ENCODE results near the gene HSD17B13.
"Not testable (repeated sequence)": the region's sequence is repeated elsewhere in the genome, so short reads cannot be mapped to it uniquely, and the experiment has no call there.

HSD17B13 gene

GRCh38 chr4:87345139-87345538 lies 22.5 kb upstream of the HSD17B13 start:
- H3K36me3 ChIP-seq (ENCODE audit: insufficient read depth, low read length) = peaks cover 14% of the 10 kb centered on the region
- H3K27ac ChIP-seq (ENCODE audit: low read depth, low read length) = no peak overlapping the region
- peaks cover 3% of the 10 kb centered on the region for H3K4me1 ChIP-seq (ENCODE audit: control insufficient read depth, insufficient read depth, low read length, unreplicated experiment)
- no peaks in the 10 kb centered on the region for H3K79me2 ChIP-seq (ENCODE audit: control insufficient read depth, insufficient read depth, low read length, unreplicated experiment)
- no peaks in the 10 kb centered on the region for H3K27me3 ChIP-seq (ENCODE audit: insufficient read depth, low read length)
- H3K4me3 ChIP-seq (ENCODE audit: low read depth, low read length) = no peak overlapping the region
- no peak overlapping the region for H2AFZ ChIP-seq (ENCODE audit: low read length, unreplicated experiment)

DNA sequence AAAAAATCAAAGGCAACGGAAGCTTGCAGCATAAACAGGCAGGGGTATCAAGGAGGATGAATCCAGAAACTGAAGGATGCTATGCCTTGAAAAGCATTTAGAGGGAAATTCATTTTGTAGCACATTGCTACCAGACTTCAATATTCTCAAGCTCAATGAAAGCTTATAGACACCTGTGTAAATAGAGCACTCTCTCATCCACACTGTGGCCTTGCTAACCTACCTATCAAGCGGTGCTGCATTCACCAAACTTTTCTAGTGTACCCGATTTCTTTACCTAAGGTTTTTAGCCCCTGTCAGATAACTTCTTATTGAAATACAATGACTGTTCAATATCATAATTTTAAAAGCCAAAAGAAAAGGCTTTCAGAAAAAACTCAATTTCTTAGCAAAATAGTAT lies 20.2 kb upstream of the HSD17B13 start:
- no peak overlapping the region for H3K4me3 ChIP-seq (ENCODE audit: low read depth, low read length)
- H3K79me2 ChIP-seq (ENCODE audit: control insufficient read depth, insufficient read depth, low read length, unreplicated experiment) = no peaks in the 10 kb centered on the region
- H3K27me3 ChIP-seq (ENCODE audit: insufficient read depth, low read length) = no peaks in the 10 kb centered on the region
- H3K4me1 ChIP-seq (ENCODE audit: control insufficient read depth, insufficient read depth, low read length, unreplicated experiment) = peaks cover 3% of the 10 kb centered on the region
- H3K27ac ChIP-seq (ENCODE audit: low read depth, low read length) = no peak overlapping the region
- peaks cover 14% of the 10 kb centered on the region for H3K36me3 ChIP-seq (ENCODE audit: insufficient read depth, low read length)
- H2AFZ ChIP-seq (ENCODE audit: low read length, unreplicated experiment) = no peak overlapping the region

DNA sequence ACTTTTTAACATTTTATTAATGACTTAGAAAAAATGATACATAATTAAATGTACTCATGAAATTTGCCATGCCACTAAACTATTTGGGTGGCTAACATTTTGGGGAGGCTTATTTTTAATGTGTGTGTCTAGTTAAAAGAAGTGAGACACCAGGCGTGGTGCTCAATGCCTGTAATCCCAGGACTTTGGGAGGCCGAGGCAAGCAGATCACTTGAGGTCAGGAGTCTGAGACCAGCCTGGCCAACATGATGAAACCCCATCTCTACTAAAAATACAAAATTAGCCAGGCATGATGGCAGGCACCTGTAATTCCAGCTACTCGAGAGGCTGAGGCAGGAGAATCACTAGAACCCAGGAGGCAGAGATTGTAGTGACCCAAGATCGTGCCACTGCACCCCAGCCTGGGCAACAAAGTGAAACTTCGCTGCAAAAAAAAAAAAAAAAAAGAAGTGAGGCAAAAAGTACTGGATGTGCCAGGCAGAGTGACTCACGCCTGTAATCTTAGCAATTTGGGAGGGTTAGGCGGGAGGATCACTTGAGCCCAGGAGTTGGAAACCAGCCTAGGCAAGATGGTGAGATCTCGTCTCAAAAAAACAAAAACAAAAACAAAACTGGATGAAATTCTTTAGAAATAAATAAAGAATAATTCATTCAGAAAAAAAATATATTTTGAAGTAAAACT lies 19.4 kb upstream of the HSD17B13 start:
- H3K27ac ChIP-seq (ENCODE audit: low read depth, low read length); H3K4me3 ChIP-seq (ENCODE audit: low read depth, low read length); H3K79me2 ChIP-seq (ENCODE audit: control insufficient read depth, insufficient read depth, low read length, unreplicated experiment); H2AFZ ChIP-seq (ENCODE audit: low read length, unreplicated experiment); H3K4me1 ChIP-seq (ENCODE audit: control insufficient read depth, insufficient read depth, low read length, unreplicated experiment); H3K27me3 ChIP-seq (ENCODE audit: insufficient read depth, low read length): not testable (repeated sequence)
- H3K36me3 ChIP-seq (ENCODE audit: insufficient read depth, low read length) = peaks cover 14% of the 10 kb centered on the region

DNA sequence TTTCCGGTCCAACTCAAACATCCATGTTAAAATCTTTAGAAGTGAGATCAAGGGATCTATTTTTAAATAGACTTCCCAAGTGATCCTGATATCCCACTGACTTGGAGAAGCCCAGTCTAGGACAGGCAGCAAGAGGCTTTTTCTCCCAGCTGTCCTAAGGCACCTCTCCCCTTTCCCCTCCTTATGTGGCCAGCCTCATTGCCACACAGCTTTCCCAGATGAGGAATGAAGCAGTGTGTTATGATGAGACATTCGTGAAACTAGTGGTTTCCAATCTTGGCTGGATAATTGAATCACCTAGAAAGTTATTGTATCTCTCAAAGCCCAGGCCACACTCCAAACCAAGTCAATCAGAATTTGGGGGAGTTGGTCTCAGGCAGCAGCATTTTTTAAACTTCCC lies 16.8 kb upstream of the HSD17B13 start:
- peaks cover 16% of the 10 kb centered on the region for H3K36me3 ChIP-seq (ENCODE audit: insufficient read depth, low read length)
- H2AFZ ChIP-seq (ENCODE audit: low read length, unreplicated experiment) = no peak overlapping the region
- no peaks in the 10 kb centered on the region for H3K27me3 ChIP-seq (ENCODE audit: insufficient read depth, low read length)
- no peak overlapping the region for H3K27ac ChIP-seq (ENCODE audit: low read depth, low read length)
- no peaks in the 10 kb centered on the region for H3K79me2 ChIP-seq (ENCODE audit: control insufficient read depth, insufficient read depth, low read length, unreplicated experiment)
- no peak overlapping the region for H3K4me3 ChIP-seq (ENCODE audit: low read depth, low read length)
- peaks cover 3% of the 10 kb centered on the region for H3K4me1 ChIP-seq (ENCODE audit: control insufficient read depth, insufficient read depth, low read length, unreplicated experiment)

DNA sequence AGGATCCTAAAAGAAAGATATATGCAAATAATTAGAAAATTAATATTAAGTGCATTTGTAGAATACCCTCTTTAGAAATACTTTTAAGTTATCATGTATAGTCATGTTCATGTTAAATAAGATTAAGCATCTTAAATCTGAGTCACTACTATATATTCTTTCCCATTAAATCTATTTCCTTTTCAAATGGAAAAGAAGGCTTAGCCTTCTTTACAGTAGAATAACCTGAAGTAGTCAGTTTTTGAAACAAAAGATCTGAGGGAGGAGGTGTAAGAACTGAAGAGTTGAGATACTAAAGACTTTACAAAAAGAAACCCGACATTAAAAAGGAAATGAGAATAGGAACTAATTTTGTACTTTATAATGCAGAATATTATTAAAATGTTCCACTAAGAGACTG lies 14.7 kb upstream of the HSD17B13 start:
- H3K27me3 ChIP-seq (ENCODE audit: insufficient read depth, low read length) = no peaks in the 10 kb centered on the region
- H3K79me2 ChIP-seq (ENCODE audit: control insufficient read depth, insufficient read depth, low read length, unreplicated experiment) = no peaks in the 10 kb centered on the region
- H3K4me3 ChIP-seq (ENCODE audit: low read depth, low read length) = no peak overlapping the region
- no peak overlapping the region for H2AFZ ChIP-seq (ENCODE audit: low read length, unreplicated experiment)
- no peaks in the 10 kb centered on the region for H3K4me1 ChIP-seq (ENCODE audit: control insufficient read depth, insufficient read depth, low read length, unreplicated experiment)
- no peak overlapping the region for H3K27ac ChIP-seq (ENCODE audit: low read depth, low read length)
- H3K36me3 ChIP-seq (ENCODE audit: insufficient read depth, low read length) = peaks cover 15% of the 10 kb centered on the region

DNA sequence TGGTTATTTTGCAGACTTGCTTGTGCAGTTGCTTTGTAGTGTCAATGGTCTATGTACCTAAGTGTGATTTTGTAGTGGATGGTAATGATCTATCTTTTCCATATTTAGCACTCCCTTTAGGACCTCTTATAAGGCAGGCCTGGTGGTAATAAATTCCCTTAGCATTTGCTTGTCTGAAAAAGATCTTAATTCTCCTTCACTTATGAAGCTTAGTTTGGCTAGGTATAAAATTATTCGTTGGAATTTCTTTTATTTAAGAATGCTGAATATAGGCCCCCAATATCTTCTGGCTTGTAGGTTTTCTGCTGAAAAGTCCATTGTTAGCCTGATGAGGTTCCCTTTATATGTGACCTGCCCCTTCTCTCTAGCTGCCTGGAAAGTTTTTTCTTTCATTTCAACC lies 10.6 kb upstream of the HSD17B13 start:
- Histone ChIP-seq H3K4me1 (ENCODE audit: control insufficient read depth, insufficient read depth, low read length, unreplicated experiment) (no peaks in the 10 kb centered on the region), H3K36me3 (ENCODE audit: insufficient read depth, low read length) (peaks cover 11% of the 10 kb centered on the region), H3K27me3 (ENCODE audit: insufficient read depth, low read length) (no peaks in the 10 kb centered on the region), H2AFZ (ENCODE audit: low read length, unreplicated experiment) (no peak overlapping the region), H3K4me3 (ENCODE audit: low read depth, low read length) (no peak overlapping the region), H3K79me2 (ENCODE audit: control insufficient read depth, insufficient read depth, low read length, unreplicated experiment) (no peaks in the 10 kb centered on the region), H3K27ac (ENCODE audit: low read depth, low read length) (no peak overlapping the region)

GRCh38 chr4:87330761-87331160 lies 8.1 kb upstream of the HSD17B13 start:
- no peak overlapping the region for H3K27ac ChIP-seq (ENCODE audit: low read depth, low read length)
- no peak overlapping the region for H3K4me3 ChIP-seq (ENCODE audit: low read depth, low read length)

GRCh38 chr4:87327136-87327535 lies 4.5 kb upstream of the HSD17B13 start:
- Histone ChIP-seq H3K36me3 (ENCODE audit: insufficient read depth, low read length) (no peaks in the 10 kb centered on the region), H3K27me3 (ENCODE audit: insufficient read depth, low read length) (no peaks in the 10 kb centered on the region), H3K4me1 (ENCODE audit: control insufficient read depth, insufficient read depth, low read length, unreplicated experiment) (no peaks in the 10 kb centered on the region), H3K79me2 (ENCODE audit: control insufficient read depth, insufficient read depth, low read length, unreplicated experiment) (no peaks in the 10 kb centered on the region), H3K27ac (ENCODE audit: low read depth, low read length) (no peak overlapping the region), H2AFZ (ENCODE audit: low read length, unreplicated experiment) (no peak overlapping the region), H3K4me3 (ENCODE audit: low read depth, low read length) (no peak overlapping the region)

More at GRCh38 chr4:87330761-87331160, 8.1 kb upstream of the HSD17B13 start:
- H3K79me2 ChIP-seq (ENCODE audit: control insufficient read depth, insufficient read depth, low read length, unreplicated experiment) = no peaks in the 10 kb centered on the region
- no peak overlapping the region for H2AFZ ChIP-seq (ENCODE audit: low read length, unreplicated experiment)
- peaks cover 7% of the 10 kb centered on the region for H3K36me3 ChIP-seq (ENCODE audit: insufficient read depth, low read length)
- no peaks in the 10 kb centered on the region for H3K27me3 ChIP-seq (ENCODE audit: insufficient read depth, low read length)
- H3K4me1 ChIP-seq (ENCODE audit: control insufficient read depth, insufficient read depth, low read length, unreplicated experiment) = no peaks in the 10 kb centered on the region

DNA sequence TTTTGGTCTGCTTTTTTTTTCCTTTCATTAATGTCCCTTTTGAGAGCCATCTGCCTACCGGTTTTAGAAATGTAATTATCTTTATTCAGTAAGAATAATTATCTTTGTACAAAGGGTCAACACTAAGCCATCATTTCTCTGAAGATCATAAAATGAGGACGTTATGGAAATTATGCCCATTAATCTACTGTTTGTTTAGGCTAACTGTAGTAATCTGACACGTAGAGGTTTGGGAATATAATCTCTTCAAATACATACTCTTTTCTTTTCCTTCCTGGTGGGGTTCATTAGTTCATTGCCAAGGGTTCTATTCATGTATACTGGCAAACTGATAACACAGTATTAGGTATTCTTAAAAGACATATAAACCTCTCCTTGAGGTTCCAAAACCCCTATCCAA lies 3.8 kb upstream of the HSD17B13 start:
- no peaks in the 10 kb centered on the region for H3K27me3 ChIP-seq (ENCODE audit: insufficient read depth, low read length)
- H3K36me3 ChIP-seq (ENCODE audit: insufficient read depth, low read length) = no peaks in the 10 kb centered on the region
- no peak overlapping the region for H2AFZ ChIP-seq (ENCODE audit: low read length, unreplicated experiment)
- H3K79me2 ChIP-seq (ENCODE audit: control insufficient read depth, insufficient read depth, low read length, unreplicated experiment) = no peaks in the 10 kb centered on the region
- no peak overlapping the region for H3K4me3 ChIP-seq (ENCODE audit: low read depth, low read length)
- no peaks in the 10 kb centered on the region for H3K4me1 ChIP-seq (ENCODE audit: control insufficient read depth, insufficient read depth, low read length, unreplicated experiment)
- no peak overlapping the region for H3K27ac ChIP-seq (ENCODE audit: low read depth, low read length)

- H3K27ac ChIP-seq (ENCODE audit: low read depth, low read length) = no peak overlapping the region
- no peak overlapping the region for H3K4me3 ChIP-seq (ENCODE audit: low read depth, low read length)
- no peaks in the 10 kb centered on the region for H3K79me2 ChIP-seq (ENCODE audit: control insufficient read depth, insufficient read depth, low read length, unreplicated experiment)
- H3K4me1 ChIP-seq (ENCODE audit: control insufficient read depth, insufficient read depth, low read length, unreplicated experiment) = peaks cover 3% of the 10 kb centered on the region
- H3K36me3 ChIP-seq (ENCODE audit: insufficient read depth, low read length) = no peaks in the 10 kb centered on the region
- no peaks in the 10 kb centered on the region for H3K27me3 ChIP-seq (ENCODE audit: insufficient read depth, low read length)
- H2AFZ ChIP-seq (ENCODE audit: low read length, unreplicated experiment) = no peak overlapping the region
Measured at GRCh38 chr4:87321888-87322287, 794 bp downstream of the HSD17B13 start.

GRCh38 chr4:87317527-87317926 lies 5.2 kb downstream of the HSD17B13 start:
- Histone ChIP-seq H3K4me1 (ENCODE audit: control insufficient read depth, insufficient read depth, low read length, unreplicated experiment) (peaks cover 4% of the 10 kb centered on the region), H3K27ac (ENCODE audit: low read depth, low read length) (no peak overlapping the region), H2AFZ (ENCODE audit: low read length, unreplicated experiment) (no peak overlapping the region), H3K36me3 (ENCODE audit: insufficient read depth, low read length) (no peaks in the 10 kb centered on the region), H3K4me3 (ENCODE audit: low read depth, low read length) (no peak overlapping the region), H3K79me2 (ENCODE audit: control insufficient read depth, insufficient read depth, low read length, unreplicated experiment) (no peaks in the 10 kb centered on the region), H3K27me3 (ENCODE audit: insufficient read depth, low read length) (no peaks in the 10 kb centered on the region)

Measured in ACC112 (cell line).